Neural cell (in vitro differentiated cells): ENCODE data around the gene GPRIN3.

Experiments used
- CTCF ChIP-seq: fragments of 450-650 bp; IDR thresholded peaks from 2 replicates; pipeline ENCODE4 v1.5.1; 2014; ENCODE audit warnings: antibody characterized with exemption, mild to moderate bottlenecking, moderate library complexity; ENCODE audit not compliant: poor library complexity, severe bottlenecking
- EP300 ChIP-seq: fragments of 450-650 bp; conservative IDR thresholded peaks from 2 replicates; pipeline ENCODE4 v1.6.1; 2014; ENCODE audit warnings: antibody characterized with exemption, mild to moderate bottlenecking, moderate library complexity; ENCODE audit not compliant: poor library complexity, severe bottlenecking
- EZH2 ChIP-seq: fragments of 200-600, 300-800 bp; shearing (Covaris generic), sonication (generic); IDR thresholded peaks from 2 replicates; pipeline ENCODE4 v1.6.1; 2014; ENCODE audit warnings: antibody characterized with exemption, low read length, borderline replicate concordance, mild to moderate bottlenecking; ENCODE audit not compliant: insufficient read depth, poor library complexity, severe bottlenecking
- MXI1 ChIP-seq: fragments of 450-650 bp; conservative IDR thresholded peaks from 2 replicates; pipeline ENCODE4 v1.6.1; 2014; ENCODE audit warnings: antibody characterized with exemption, mild to moderate bottlenecking; ENCODE audit not compliant: poor library complexity, severe bottlenecking
- POLR2AphosphoS5 ChIP-seq: IDR thresholded peaks from 2 replicates; pipeline ENCODE4 v1.6.1; 2012
- REST ChIP-seq: IDR thresholded peaks from 2 replicates; pipeline ENCODE4 v1.6.1; 2012; ENCODE audit warnings: borderline replicate concordance
- SMC3 ChIP-seq: fragments of 450-650 bp; conservative IDR thresholded peaks from 2 replicates; pipeline ENCODE4 v1.6.1; 2014; ENCODE audit warnings: antibody characterized with exemption, mild to moderate bottlenecking, moderate library complexity; ENCODE audit not compliant: poor library complexity
- TAF1 ChIP-seq: IDR thresholded peaks from 2 replicates; pipeline ENCODE4 v1.6.1; 2012; ENCODE audit warnings: low read depth

GRCh38 chr4:89287945-89288344, 19.7 kb downstream of the GPRIN3 start:
- TF ChIP-seq CTCF (no peak), EZH2 (no peak), REST (no peak), POLR2AphosphoS5 (no peak), MXI1 (no peak), SMC3 (no peak), EP300 (no peak), TAF1 (no peak)
